H9 (cell line): ENCODE measurements around the gene NRXN3. TPM values are rescaled to one million over a fixed set of nuclear protein-coding genes. Genes with fewer than 3 reads are reported as not detected.

ENCODE experiments used
- DNase-seq: peaks from one replicate; pipeline ENCODE4 v3.0.0-alpha.2; 2017
- H2AFZ ChIP-seq: one replicate; pipeline ENCODE4 v1.6.1; 2013; ENCODE audit warnings: mild to moderate bottlenecking, low read length, control low read depth, moderate library complexity
- H2AK5ac ChIP-seq: 2 replicates; pipeline ENCODE4 v1.6.1; 2013; ENCODE audit warnings: low read length, control low read depth, mixed read lengths; ENCODE audit not compliant: insufficient read length
- H2BK120ac ChIP-seq: one replicate; pipeline ENCODE4 v1.6.1; 2013; ENCODE audit warnings: low read depth, mild to moderate bottlenecking, low read length, control low read depth, inconsistent platforms; ENCODE audit not compliant: poor library complexity, severe bottlenecking
- H2BK12ac ChIP-seq: 2 replicates; pipeline ENCODE4 v1.6.1; 2013; ENCODE audit warnings: low read length, control low read depth, mixed read lengths, low read depth; ENCODE audit not compliant: insufficient read length
- H2BK15ac ChIP-seq: 2 replicates; pipeline ENCODE4 v1.6.1; 2013; ENCODE audit warnings: low read depth, low read length, control low read depth
- H2BK20ac ChIP-seq: one replicate; pipeline ENCODE4 v1.6.1; 2013; ENCODE audit warnings: low read depth, mild to moderate bottlenecking, low read length, control low read depth, inconsistent platforms; ENCODE audit not compliant: poor library complexity, severe bottlenecking
- H2BK5ac ChIP-seq: 2 replicates; pipeline ENCODE4 v1.6.1; 2013; ENCODE audit warnings: low read length, control low read depth, mixed read lengths; ENCODE audit not compliant: insufficient read length
- H3K14ac ChIP-seq: 2 replicates; pipeline ENCODE4 v1.6.1; 2013; ENCODE audit warnings: low read length, control low read depth; ENCODE audit not compliant: insufficient read depth
- H3K18ac ChIP-seq: 2 replicates; pipeline ENCODE4 v1.6.1; 2013; ENCODE audit warnings: low read depth, mild to moderate bottlenecking, mixed read lengths, low read length, control low read depth; ENCODE audit not compliant: insufficient read length
- H3K23ac ChIP-seq: 2 replicates; pipeline ENCODE4 v1.6.1; 2013; ENCODE audit warnings: low read length, control low read depth, mixed read lengths, low read depth; ENCODE audit not compliant: insufficient read length
- H3K23me2 ChIP-seq: 2 replicates; pipeline ENCODE4 v1.6.1; 2013; ENCODE audit warnings: low read depth, mild to moderate bottlenecking, mixed read lengths, low read length, control low read depth; ENCODE audit not compliant: insufficient read length, poor library complexity, severe bottlenecking
- H3K27ac ChIP-seq: 2 replicates; pipeline ENCODE4 v1.5.1; 2013; ENCODE audit warnings: low read length, control low read depth, mixed read lengths, low read depth; ENCODE audit not compliant: insufficient read length
- H3K27me3 ChIP-seq: 2 replicates; pipeline ENCODE4 v1.6.1; 2013; ENCODE audit warnings: low read length, control low read depth, inconsistent platforms; ENCODE audit not compliant: insufficient read depth
- H3K4ac ChIP-seq: 2 replicates; pipeline ENCODE4 v1.6.1; 2013; ENCODE audit warnings: low read depth, mild to moderate bottlenecking, control low read depth, inconsistent platforms, low read length, moderate library complexity
- H3K4me1 ChIP-seq: 2 replicates; pipeline ENCODE4 v1.6.1; 2013; ENCODE audit warnings: low read length, control low read depth, inconsistent platforms; ENCODE audit not compliant: insufficient read depth
- H3K4me2 ChIP-seq: 2 replicates; pipeline ENCODE4 v1.6.1; 2013; ENCODE audit warnings: low read length, control low read depth, mixed read lengths; ENCODE audit not compliant: insufficient read length, insufficient read depth
- H3K56ac ChIP-seq: 2 replicates; pipeline ENCODE4 v1.6.1; 2013; ENCODE audit warnings: low read depth, mild to moderate bottlenecking, mixed read lengths, low read length, control low read depth; ENCODE audit not compliant: insufficient read length
- H3K79me1 ChIP-seq: 2 replicates; pipeline ENCODE4 v1.6.1; 2013; ENCODE audit warnings: low read depth, mild to moderate bottlenecking, moderate library complexity, low read length, control low read depth, inconsistent platforms; ENCODE audit not compliant: insufficient read depth, poor library complexity, severe bottlenecking
- H3K79me2 ChIP-seq: 2 replicates; pipeline ENCODE4 v1.6.1; 2013; ENCODE audit warnings: low read length, control low read depth, inconsistent platforms; ENCODE audit not compliant: insufficient read depth
- H3K9ac ChIP-seq: 2 replicates; pipeline ENCODE4 v1.6.1; 2013; ENCODE audit warnings: low read length, control low read depth, mixed read lengths; ENCODE audit not compliant: insufficient read length; ENCODE audit errors: extremely low read depth
- H3K9me3 ChIP-seq: one replicate; pipeline ENCODE4 v1.6.1; 2013; ENCODE audit warnings: low read depth, low read length, inconsistent platforms; ENCODE audit not compliant: control insufficient read depth
- H3T11ph ChIP-seq: one replicate; pipeline ENCODE4 v1.6.1; 2013; ENCODE audit warnings: mild to moderate bottlenecking, low read length, control low read depth, inconsistent platforms
- H4K20me1 ChIP-seq: one replicate; pipeline ENCODE4 v1.6.1; 2013; ENCODE audit not compliant: control insufficient read depth, insufficient read length, insufficient read depth
- H4K5ac ChIP-seq: 2 replicates; pipeline ENCODE4 v1.6.1; 2013; ENCODE audit warnings: low read depth, mild to moderate bottlenecking, mixed read lengths, low read length, control low read depth; ENCODE audit not compliant: insufficient read length
- H4K8ac ChIP-seq: replicated peaks from 2 replicates; pipeline ENCODE4 v1.6.1; 2013; ENCODE audit warnings: low read length, control low read depth, mixed read lengths, low read depth; ENCODE audit not compliant: insufficient read length
- H4K91ac ChIP-seq: 2 replicates; pipeline ENCODE4 v1.6.1; 2013; ENCODE audit warnings: low read depth, mild to moderate bottlenecking, moderate library complexity, mixed read lengths, low read length, control low read depth; ENCODE audit not compliant: insufficient read length
- H3K27ac Mint-ChIP-seq, 3 experiments: 2 replicates in 2 of 3; 3 replicates in 1 of 3; pipeline ENCODE4 v1.8.0; 2020 to 2021; ENCODE audit warnings: mixed read lengths in 3 of 3, mild to moderate bottlenecking in 1 of 3, moderate library complexity in 1 of 3
- H3K27me3 Mint-ChIP-seq: 2 replicates; pipeline ENCODE4 v1.8.0; 2021; ENCODE audit warnings: low read depth, mild to moderate bottlenecking, moderate library complexity, mixed read lengths
- H3K36me3 Mint-ChIP-seq, 3 experiments: 2 replicates in 2 of 3; 3 replicates in 1 of 3; pipeline ENCODE4 v1.8.0; 2020 to 2021; ENCODE audit warnings: low read depth in 3 of 3, mixed read lengths in 3 of 3; ENCODE audit not compliant: insufficient read depth in 1 of 3
- H3K4me1 Mint-ChIP-seq, 2 experiments: 2 replicates each; pipeline ENCODE4 v1.8.0; 2020; ENCODE audit warnings: mixed read lengths in 2 of 2
- H3K4me3 Mint-ChIP-seq, 2 experiments: 2 replicates in 1 of 2; 3 replicates in 1 of 2; pipeline ENCODE4 v1.8.0; 2020 to 2021; ENCODE audit warnings: mild to moderate bottlenecking in 2 of 2, mixed read lengths in 2 of 2, moderate library complexity in 1 of 2
- H3K9me3 Mint-ChIP-seq, 2 experiments: 2 replicates in 1 of 2; 3 replicates in 1 of 2; pipeline ENCODE4 v1.8.0; 2020; ENCODE audit warnings: mild to moderate bottlenecking in 2 of 2, mixed read lengths in 2 of 2, moderate library complexity in 1 of 2
- WGBS: extraction: QIAGEN DNeasy Blood & Tissue Kit; methylation state at CpG from one replicate; pipeline ENCODE4 v1.1.7; 2013; ENCODE audit warnings: missing lambda C conversion rate, low lambda C conversion rate, mixed read lengths; ENCODE audit not compliant: insufficient read length; ENCODE audit errors: extremely low coverage; 5-methylcytosine and 5-hydroxymethylcytosine counted together
- total RNA-seq: library from RNA; stranded (reverse); gene quantifications from 2 replicates; pipeline ENCODE4 v1.2.1, GENCODE V29; 2021
- TF ChIP-seq, protein P1 (sequence below): fragments of 200-600 bp; sonication (generic); conservative IDR thresholded peaks from 3 replicates; pipeline ENCODE4 v1.8.0; 2021; ENCODE audit warnings: antibody characterized with exemption, mild to moderate bottlenecking

Gene NRXN3
- total RNA-seq, 1 experiment from 2014 or later = 1.8 TPM

DNA sequence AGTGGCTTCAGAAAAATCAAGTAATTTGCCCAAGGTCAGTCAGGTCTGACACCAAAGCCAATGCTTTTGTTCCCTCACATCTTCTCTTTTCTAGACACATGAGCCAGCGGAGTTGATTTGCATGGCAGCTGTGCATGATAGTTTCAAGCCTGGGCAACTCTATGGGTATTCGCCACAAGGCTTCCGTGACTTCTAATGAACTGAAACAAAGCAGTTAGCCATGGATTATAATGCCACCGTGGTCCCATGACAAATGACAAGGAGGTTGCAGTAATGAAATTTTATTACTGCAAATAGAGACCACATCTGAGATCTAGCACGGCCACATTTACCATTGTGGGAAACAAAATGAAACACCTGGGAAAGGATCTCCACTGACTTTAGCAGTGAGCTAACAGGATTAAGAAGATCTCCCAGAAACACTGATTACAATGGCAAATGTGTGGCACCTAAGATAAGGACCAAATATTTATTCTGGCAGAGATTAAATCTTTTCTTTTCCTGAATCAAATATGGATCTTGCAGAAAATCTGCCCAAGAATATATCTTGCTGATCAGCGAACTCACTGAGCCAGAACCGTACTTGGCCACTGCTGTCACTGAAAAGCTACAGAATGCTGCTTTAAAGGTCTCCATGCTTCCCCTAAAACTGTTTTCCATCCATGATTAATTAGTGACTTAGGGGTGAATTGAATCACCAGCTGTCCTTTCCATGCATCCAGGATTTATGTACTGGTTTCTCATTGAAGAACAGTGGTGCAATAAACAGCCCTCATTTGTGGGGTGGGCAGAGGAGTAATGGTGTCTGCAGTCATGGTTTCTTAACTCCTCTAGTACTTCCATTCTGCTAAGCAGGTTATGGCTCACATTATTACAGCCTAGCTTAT, 1490.1 kb downstream of the NRXN3 start:
- no peak overlapping the region for H2BK120ac ChIP-seq
- no peak overlapping the region for H3T11ph ChIP-seq
- no peak for DNase-seq
- H3K4me3 Mint-ChIP-seq = no peak overlapping the region
- no peak overlapping the region for H4K91ac ChIP-seq
- no peaks in the 10 kb centered on the region for H3K27me3 ChIP-seq
- H3K27ac Mint-ChIP-seq = no peak overlapping the region
- no peak overlapping the region for H3K14ac ChIP-seq
- no peak overlapping the region for H2AK5ac ChIP-seq
- H2BK20ac ChIP-seq = no peak overlapping the region
- H3K4me1 Mint-ChIP-seq = peaks cover 0 to 3% of the 10 kb centered on the region in 2 experiments; a peak in 1 of 4 replicates
- H3K9me3 ChIP-seq = no peaks in the 10 kb centered on the region
- no peaks in the 10 kb centered on the region for H3K9me3 Mint-ChIP-seq
- TF ChIP-seq, protein P1, sequence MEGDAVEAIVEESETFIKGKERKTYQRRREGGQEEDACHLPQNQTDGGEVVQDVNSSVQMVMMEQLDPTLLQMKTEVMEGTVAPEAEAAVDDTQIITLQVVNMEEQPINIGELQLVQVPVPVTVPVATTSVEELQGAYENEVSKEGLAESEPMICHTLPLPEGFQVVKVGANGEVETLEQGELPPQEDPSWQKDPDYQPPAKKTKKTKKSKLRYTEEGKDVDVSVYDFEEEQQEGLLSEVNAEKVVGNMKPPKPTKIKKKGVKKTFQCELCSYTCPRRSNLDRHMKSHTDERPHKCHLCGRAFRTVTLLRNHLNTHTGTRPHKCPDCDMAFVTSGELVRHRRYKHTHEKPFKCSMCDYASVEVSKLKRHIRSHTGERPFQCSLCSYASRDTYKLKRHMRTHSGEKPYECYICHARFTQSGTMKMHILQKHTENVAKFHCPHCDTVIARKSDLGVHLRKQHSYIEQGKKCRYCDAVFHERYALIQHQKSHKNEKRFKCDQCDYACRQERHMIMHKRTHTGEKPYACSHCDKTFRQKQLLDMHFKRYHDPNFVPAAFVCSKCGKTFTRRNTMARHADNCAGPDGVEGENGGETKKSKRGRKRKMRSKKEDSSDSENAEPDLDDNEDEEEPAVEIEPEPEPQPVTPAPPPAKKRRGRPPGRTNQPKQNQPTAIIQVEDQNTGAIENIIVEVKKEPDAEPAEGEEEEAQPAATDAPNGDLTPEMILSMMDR = no peak
- no peaks in the 10 kb centered on the region for H3K79me1 ChIP-seq
- H3K23ac ChIP-seq = no peak overlapping the region
- H4K5ac ChIP-seq = no peak overlapping the region
- H3K27me3 Mint-ChIP-seq = no peaks in the 10 kb centered on the region; the same call in 1 of the 2 replicates
- no peak overlapping the region for H4K8ac ChIP-seq
- no peaks in the 10 kb centered on the region for H3K36me3 Mint-ChIP-seq
- no peaks in the 10 kb centered on the region for H3K4me1 ChIP-seq
- no peak overlapping the region for H2BK12ac ChIP-seq
- WGBS = no CpG with 5 or more reads among the region's 7 CpGs
- H3K18ac ChIP-seq = no peak overlapping the region
- no peak overlapping the region for H3K27ac ChIP-seq
- H2BK15ac ChIP-seq = no peak overlapping the region
- H3K79me2 ChIP-seq = no peaks in the 10 kb centered on the region
- H3K23me2 ChIP-seq = no peaks in the 10 kb centered on the region
- H2AFZ ChIP-seq = no peak overlapping the region
- no peak overlapping the region for H3K9ac ChIP-seq
- H3K4ac ChIP-seq = no peak overlapping the region
- H3K56ac ChIP-seq = no peak overlapping the region
- no peaks in the 10 kb centered on the region for H4K20me1 ChIP-seq
- no peak overlapping the region for H2BK5ac ChIP-seq
- no peak overlapping the region for H3K4me2 ChIP-seq
